GM12872 (cell line): ENCODE results near the gene UVRAG.

Experiments
- CTCF ChIP-seq: IDR thresholded peaks from 3 replicates; pipeline ENCODE4 v1.5.1; 2011; ENCODE audit warnings: low read depth, mild to moderate bottlenecking, low read length, moderate library complexity; ENCODE audit not compliant: insufficient read depth

The UVRAG gene

GRCh38 chr11:75793966-75794365 is 21.0 kb upstream of the UVRAG start:
- TF ChIP-seq CTCF: no peak

- no peak for TF ChIP-seq CTCF
Observed at GRCh38 chr11:75795276-75796090, 19.5 kb upstream of the UVRAG start.

- TF ChIP-seq CTCF: no peak
Observed at GRCh38 chr11:75796091-75796435, 18.9 kb upstream of the UVRAG start.

GRCh38 chr11:75797116-75797515 is 17.9 kb upstream of the UVRAG start:
- no peak for TF ChIP-seq CTCF

GRCh38 chr11:75797792-75798191 is 17.2 kb upstream of the UVRAG start:
- TF ChIP-seq CTCF: no peak

- no peak for TF ChIP-seq CTCF
Observed at GRCh38 chr11:75800136-75800675, 14.8 kb upstream of the UVRAG start.

GRCh38 chr11:75800728-75801361 is 14.2 kb upstream of the UVRAG start:
- no peak for TF ChIP-seq CTCF
